MM.1S (cell line): ENCODE measurements around the gene ARL6.

Experiments used
- DNase-seq: peaks from one replicate; pipeline ENCODE4 v3.0.0-alpha.2; 2015
- H2AFZ ChIP-seq: fragments of 300-600 bp; sonication (generic); 2 replicates; pipeline ENCODE4 v1.6.0; 2016; ENCODE audit warnings: antibody characterized with exemption, low read length
- H3F3A ChIP-seq: fragments of 300-600 bp; sonication (generic); 2 replicates; pipeline ENCODE4 v1.6.1; 2016; ENCODE audit warnings: mild to moderate bottlenecking, antibody characterized with exemption, low read length, moderate library complexity, mixed read lengths; ENCODE audit not compliant: insufficient read depth
- H3K27ac ChIP-seq: fragments of 300-600 bp; sonication (generic); 2 replicates; pipeline ENCODE4 v1.5.1; 2016; ENCODE audit warnings: mild to moderate bottlenecking, low read length
- H3K27me3 ChIP-seq: fragments of 300-600 bp; sonication (generic); replicated peaks from 2 replicates; pipeline ENCODE4 v1.6.0; 2016; ENCODE audit warnings: low read length; ENCODE audit not compliant: insufficient read depth
- H3K36me3 ChIP-seq: fragments of 300-600 bp; sonication (generic); replicated peaks from 2 replicates; pipeline ENCODE4 v1.6.1; 2016; ENCODE audit warnings: mild to moderate bottlenecking, low read length, mixed read lengths; ENCODE audit not compliant: insufficient read depth
- H3K4me1 ChIP-seq: fragments of 300-600 bp; sonication (generic); 2 replicates; pipeline ENCODE4 v1.6.1; 2016; ENCODE audit warnings: low read length, mixed read lengths
- H3K4me2 ChIP-seq: fragments of 300-600 bp; sonication (generic); 2 replicates; pipeline ENCODE4 v1.6.0; 2016; ENCODE audit warnings: low read depth, low read length
- H3K4me3 ChIP-seq: fragments of 300-600 bp; sonication (generic); 2 replicates; pipeline ENCODE4 v1.5.1; 2016; ENCODE audit warnings: low read length, mixed read lengths
- H3K79me2 ChIP-seq: fragments of 300-600 bp; sonication (generic); 2 replicates; pipeline ENCODE4 v1.6.1; 2016; ENCODE audit warnings: mixed run types, low read length, mixed read lengths
- H3K9ac ChIP-seq: fragments of 300-600 bp; sonication (generic); 2 replicates; pipeline ENCODE4 v1.6.1; 2016; ENCODE audit warnings: low read length, mixed read lengths
- H3K9me2 ChIP-seq: fragments of 300-600 bp; sonication (generic); replicated peaks from 2 replicates; pipeline ENCODE4 v1.6.1; 2016; ENCODE audit warnings: mild to moderate bottlenecking, low read length, mixed read lengths; ENCODE audit not compliant: insufficient read depth
- H3K9me3 ChIP-seq: fragments of 300-600 bp; sonication (generic); replicated peaks from 2 replicates; pipeline ENCODE4 v1.6.1; 2016; ENCODE audit warnings: mild to moderate bottlenecking, low read length, mixed read lengths; ENCODE audit not compliant: insufficient read depth
- H4K20me1 ChIP-seq: fragments of 300-600 bp; sonication (generic); 2 replicates; pipeline ENCODE4 v1.6.1; 2016; ENCODE audit warnings: mild to moderate bottlenecking, low read length, moderate library complexity, mixed read lengths; ENCODE audit not compliant: insufficient read depth
- EZH2 ChIP-seq: fragments of 300-600 bp; sonication (generic); optimal IDR thresholded peaks from 2 replicates; pipeline ENCODE3; 2017; ENCODE audit warnings: low read depth, mild to moderate bottlenecking, antibody characterized with exemption, low read length, mixed read lengths
- EZH2phosphoT487 ChIP-seq: fragments of 300-600 bp; sonication (generic); IDR thresholded peaks from 2 replicates; pipeline ENCODE4 v1.6.1; 2018; ENCODE audit warnings: antibody characterized with exemption, low read length
- TF ChIP-seq, protein P1 (sequence below): fragments of 300-600 bp; sonication (generic); IDR thresholded peaks from 2 replicates; pipeline ENCODE4 v1.5.1; 2016; ENCODE audit warnings: antibody characterized with exemption, low read length, mixed read lengths

The ARL6 gene

GRCh38 chr3:97721446-97721845, 43.1 kb upstream of the ARL6 start:
- H3K9me3 ChIP-seq: no peaks in the 10 kb centered on the region
- no peaks in the 10 kb centered on the region for H3F3A ChIP-seq
- H4K20me1 ChIP-seq: no peaks in the 10 kb centered on the region
- H3K4me1 ChIP-seq: no peaks in the 10 kb centered on the region
- DNase-seq: no peak
- H3K27ac ChIP-seq: no peak overlapping the region
- no peak overlapping the region for H3K4me2 ChIP-seq
- no peaks in the 10 kb centered on the region for H3K36me3 ChIP-seq
- H3K4me3 ChIP-seq: no peak overlapping the region
- H3K27me3 ChIP-seq: no peaks in the 10 kb centered on the region
- H2AFZ ChIP-seq: no peak overlapping the region
- no peak overlapping the region for H3K9ac ChIP-seq
- no peaks in the 10 kb centered on the region for H3K79me2 ChIP-seq
- TF ChIP-seq, protein P1, sequence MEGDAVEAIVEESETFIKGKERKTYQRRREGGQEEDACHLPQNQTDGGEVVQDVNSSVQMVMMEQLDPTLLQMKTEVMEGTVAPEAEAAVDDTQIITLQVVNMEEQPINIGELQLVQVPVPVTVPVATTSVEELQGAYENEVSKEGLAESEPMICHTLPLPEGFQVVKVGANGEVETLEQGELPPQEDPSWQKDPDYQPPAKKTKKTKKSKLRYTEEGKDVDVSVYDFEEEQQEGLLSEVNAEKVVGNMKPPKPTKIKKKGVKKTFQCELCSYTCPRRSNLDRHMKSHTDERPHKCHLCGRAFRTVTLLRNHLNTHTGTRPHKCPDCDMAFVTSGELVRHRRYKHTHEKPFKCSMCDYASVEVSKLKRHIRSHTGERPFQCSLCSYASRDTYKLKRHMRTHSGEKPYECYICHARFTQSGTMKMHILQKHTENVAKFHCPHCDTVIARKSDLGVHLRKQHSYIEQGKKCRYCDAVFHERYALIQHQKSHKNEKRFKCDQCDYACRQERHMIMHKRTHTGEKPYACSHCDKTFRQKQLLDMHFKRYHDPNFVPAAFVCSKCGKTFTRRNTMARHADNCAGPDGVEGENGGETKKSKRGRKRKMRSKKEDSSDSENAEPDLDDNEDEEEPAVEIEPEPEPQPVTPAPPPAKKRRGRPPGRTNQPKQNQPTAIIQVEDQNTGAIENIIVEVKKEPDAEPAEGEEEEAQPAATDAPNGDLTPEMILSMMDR: no peak
- TF ChIP-seq EZH2phosphoT487 (no peak), EZH2 (no peak)
- no peaks in the 10 kb centered on the region for H3K9me2 ChIP-seq

DNA sequence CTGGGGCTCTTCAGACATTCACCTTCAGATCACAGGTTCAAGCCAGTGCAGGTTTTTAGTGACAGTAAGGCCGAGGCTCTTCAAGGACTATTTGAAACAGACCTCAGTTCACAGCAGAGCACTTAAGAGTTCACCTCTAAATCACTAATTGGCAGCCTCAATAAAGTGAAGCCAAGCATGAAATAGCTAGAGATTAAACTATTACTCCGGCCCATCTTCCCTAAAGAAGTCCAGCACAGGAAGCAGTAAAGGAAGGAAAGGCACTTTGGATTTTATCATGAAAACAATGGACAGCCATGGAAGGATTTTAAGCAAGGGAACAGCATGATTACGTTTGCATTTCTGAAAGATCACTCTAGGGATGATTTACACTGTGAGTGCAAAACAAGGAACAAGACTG, 27.6 kb upstream of the ARL6 start:
- H3K4me2 ChIP-seq: no peak overlapping the region
- H3K27me3 ChIP-seq: no peaks in the 10 kb centered on the region
- no peaks in the 10 kb centered on the region for H3K36me3 ChIP-seq
- H3F3A ChIP-seq: no peaks in the 10 kb centered on the region
- TF ChIP-seq EZH2: no peak
- TF ChIP-seq, protein P1: no peak
- TF ChIP-seq EZH2phosphoT487: no peak
- no peak overlapping the region for H2AFZ ChIP-seq
- no peak overlapping the region for H3K27ac ChIP-seq
- no peak overlapping the region for H3K4me3 ChIP-seq
- no peaks in the 10 kb centered on the region for H3K9me3 ChIP-seq
- no peaks in the 10 kb centered on the region for H4K20me1 ChIP-seq
- no peaks in the 10 kb centered on the region for H3K79me2 ChIP-seq
- H3K4me1 ChIP-seq: no peaks in the 10 kb centered on the region
- H3K9ac ChIP-seq: no peak overlapping the region
- no peaks in the 10 kb centered on the region; the same call in 1 of the 2 replicates for H3K9me2 ChIP-seq
- no peak for DNase-seq

GRCh38 chr3:97738761-97739160, 25.8 kb upstream of the ARL6 start:
- Histone ChIP-seq H3K27me3 (no peaks in the 10 kb centered on the region), H3K4me3 (no peak overlapping the region), H3K9me2 (no peaks in the 10 kb centered on the region; the same call in 1 of the 2 replicates), H4K20me1 (no peaks in the 10 kb centered on the region), H3K4me1 (no peaks in the 10 kb centered on the region), H3K79me2 (no peaks in the 10 kb centered on the region), H3K36me3 (no peaks in the 10 kb centered on the region), H3K4me2 (no peak overlapping the region), H3K27ac (no peak overlapping the region), H3F3A (no peaks in the 10 kb centered on the region), H2AFZ (no peak overlapping the region), H3K9ac (no peak overlapping the region), H3K9me3 (no peaks in the 10 kb centered on the region)
- no peak for DNase-seq
- TF ChIP-seq EZH2phosphoT487: no peak
- TF ChIP-seq EZH2: no peak
- TF ChIP-seq, protein P1: no peak
